ENCODE results near the gene AMZ2.
A peak's percentile ranks its signal among the peaks of the same experiment; 100 is the strongest.
"Not testable (repeated sequence)": the region's sequence is repeated elsewhere in the genome, so short reads cannot be mapped to it uniquely, and the experiment has no call there.

Gene AMZ2

GRCh38 chr17:68220186-68220585 lies 27.7 kb upstream of the AMZ2 start:
- DNase-seq (ENCODE audit: low read depth) = not testable (repeated sequence)

- not testable (repeated sequence) for DNase-seq (ENCODE audit: low read depth)
Measured at GRCh38 chr17:68220786-68221185, 27.1 kb upstream of the AMZ2 start.

GRCh38 chr17:68221786-68222185 lies 26.1 kb upstream of the AMZ2 start:
- DNase-seq (ENCODE audit: low read depth) = no peak

DNA sequence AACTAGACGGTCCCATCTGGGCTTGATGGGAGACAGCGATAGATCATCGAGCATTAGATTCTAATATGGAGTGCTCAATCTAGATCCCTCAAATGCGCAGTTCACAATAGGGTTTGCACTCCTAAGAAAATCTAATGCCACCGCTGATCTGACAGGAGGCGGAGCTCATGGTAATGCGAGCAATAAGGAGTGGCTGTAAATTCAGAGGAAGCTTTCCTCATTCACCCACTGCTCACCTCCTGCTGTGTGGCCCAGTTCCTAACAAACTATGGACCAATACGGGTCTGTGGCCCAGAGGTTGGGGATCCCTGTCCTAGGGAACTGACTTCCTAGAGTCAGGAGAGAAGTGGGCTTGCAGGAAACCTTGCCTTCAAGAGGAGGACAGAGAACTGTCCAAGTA lies 25.2 kb upstream of the AMZ2 start:
- DNase-seq (ENCODE audit: low read depth) = no peak

GRCh38 chr17:68225055-68225454 lies 22.8 kb upstream of the AMZ2 start:
- not testable (repeated sequence) for DNase-seq (ENCODE audit: low read depth)

DNA sequence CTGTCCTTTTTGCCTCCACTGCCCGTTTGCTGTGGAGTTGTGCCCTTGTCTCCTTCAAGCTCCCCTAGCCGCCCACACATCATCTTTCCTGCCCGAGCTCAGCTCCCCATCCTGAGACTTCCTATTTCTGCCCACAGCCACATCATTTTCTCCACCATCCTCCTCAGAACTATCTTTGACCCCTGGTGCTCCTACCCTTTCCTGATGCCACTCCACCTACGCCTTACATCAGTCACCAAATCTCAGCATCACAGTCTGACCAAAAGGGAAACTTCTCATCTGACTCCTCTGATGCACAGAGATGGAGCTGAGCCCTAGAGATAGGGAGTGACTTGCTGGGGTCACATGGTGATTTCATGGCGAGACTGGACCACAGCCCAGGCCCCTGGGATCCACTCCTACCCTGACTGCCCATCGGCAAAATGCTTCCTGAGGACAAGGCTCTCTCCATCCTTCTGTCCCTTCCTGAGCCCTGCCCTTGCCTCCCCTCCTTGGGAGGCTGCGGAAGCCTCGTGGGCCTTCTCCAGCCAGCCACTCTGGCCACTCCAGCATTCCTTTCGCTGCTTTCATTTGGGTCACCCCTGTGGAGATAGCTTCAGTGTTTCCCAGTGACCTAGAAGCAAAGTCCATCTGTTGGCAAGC lies 19.7 kb upstream of the AMZ2 start:
- not testable (repeated sequence) for DNase-seq (ENCODE audit: low read depth)

- DNase-seq (ENCODE audit: low read depth) = no peak
Measured at GRCh38 chr17:68228817-68229570, 18.8 kb upstream of the AMZ2 start.

GRCh38 chr17:68229619-68230018 lies 18.2 kb upstream of the AMZ2 start:
- DNase-seq (ENCODE audit: low read depth) = no peak

DNA sequence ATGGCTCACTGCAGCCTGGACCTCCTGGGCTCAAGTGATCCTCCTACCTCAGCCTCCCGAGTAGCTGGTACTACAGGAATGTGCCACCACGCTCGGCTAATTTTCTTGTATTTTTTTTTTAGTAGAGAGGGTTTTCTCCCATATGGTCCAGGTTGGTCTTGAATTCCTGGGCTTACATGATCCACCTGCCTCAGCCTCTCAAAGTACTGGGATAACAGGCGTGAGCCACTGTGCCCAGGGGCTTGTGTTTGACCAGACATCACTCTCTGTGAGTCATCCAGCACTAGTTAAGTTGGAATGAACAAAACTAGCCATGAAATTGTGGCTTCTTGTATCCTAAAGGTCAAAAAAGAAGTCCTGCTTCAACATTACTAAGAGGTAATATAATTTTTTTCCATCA lies 16.7 kb upstream of the AMZ2 start:
- DNase-seq (ENCODE audit: low read depth) = not testable (repeated sequence)

DNA sequence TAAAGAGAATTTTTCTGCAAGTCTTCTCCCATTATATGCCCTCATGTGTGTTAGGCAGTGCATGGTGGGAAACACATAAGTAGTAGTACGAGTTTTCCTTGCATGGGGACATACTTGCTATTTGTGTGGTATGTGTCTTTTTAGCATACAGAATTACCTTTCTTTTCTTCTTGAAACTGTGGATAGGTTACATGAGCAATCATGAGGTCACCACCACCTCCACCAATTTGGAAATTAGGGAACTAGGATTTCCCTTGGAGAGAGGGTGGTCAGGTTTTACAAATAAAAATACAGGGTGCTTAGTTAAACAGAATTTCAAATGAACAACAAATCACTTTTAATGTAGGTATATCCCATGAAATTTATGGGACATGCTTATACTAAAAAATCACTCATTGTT lies 16.3 kb upstream of the AMZ2 start:
- DNase-seq (ENCODE audit: low read depth) = no peak

DNA sequence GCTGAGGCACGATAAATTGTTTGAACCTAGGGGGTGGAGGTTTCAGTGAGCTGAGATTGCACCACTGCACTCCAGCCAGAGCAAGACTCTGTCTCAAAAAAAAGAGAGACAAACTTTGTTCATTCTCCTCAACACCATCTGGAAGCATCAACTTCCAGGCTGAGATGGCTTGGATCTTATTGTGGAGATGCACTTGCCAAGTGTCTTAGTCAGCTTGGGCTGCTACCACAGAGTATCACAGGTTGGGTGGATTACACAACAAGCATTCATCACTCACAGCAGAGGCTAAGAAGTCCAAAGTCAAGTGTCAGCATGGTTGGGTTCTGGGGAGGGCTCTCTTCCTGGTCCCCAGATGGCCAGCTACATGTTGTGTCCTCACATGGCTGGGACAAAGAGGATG lies 15.1 kb upstream of the AMZ2 start:
- not testable (repeated sequence) for DNase-seq (ENCODE audit: low read depth)

DNA sequence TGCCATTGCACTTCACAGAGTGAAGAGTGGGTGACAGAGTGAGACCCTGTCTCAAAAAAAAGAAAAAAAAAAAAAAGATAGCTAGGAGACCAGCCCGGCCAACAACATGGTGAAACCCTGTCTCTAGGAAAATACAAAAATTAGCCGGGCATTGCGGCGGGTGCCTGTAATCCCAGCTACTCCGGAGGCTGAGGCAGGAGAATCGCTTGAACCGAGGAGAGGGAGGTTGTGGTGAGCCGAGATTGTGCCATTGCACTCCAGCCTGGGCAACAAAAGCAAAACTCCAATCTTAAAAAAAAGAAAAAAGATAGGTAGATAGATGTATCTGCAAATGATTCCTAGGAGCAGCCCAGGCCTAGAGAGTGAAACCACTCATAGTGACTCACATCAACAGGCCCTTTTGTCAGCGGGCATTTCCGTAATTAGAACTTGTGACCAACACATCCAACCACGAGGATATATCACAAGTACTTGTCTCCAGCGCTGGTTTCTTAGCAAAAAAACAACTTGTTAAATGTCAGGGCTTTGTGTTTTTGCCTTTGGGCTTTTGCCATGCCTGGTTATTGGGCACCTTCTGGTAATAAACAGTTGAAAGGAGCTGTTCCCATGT lies 13.0 kb upstream of the AMZ2 start:
- DNase-seq (ENCODE audit: low read depth) = peak; percentile 78

- DNase-seq (ENCODE audit: low read depth) = not testable (repeated sequence)
Measured at GRCh38 chr17:68235336-68235791, 12.5 kb upstream of the AMZ2 start.

GRCh38 chr17:68237369-68238163 lies 10.3 kb upstream of the AMZ2 start:
- not testable (repeated sequence) for DNase-seq (ENCODE audit: low read depth)

GRCh38 chr17:68238164-68238870 lies 9.5 kb upstream of the AMZ2 start:
- DNase-seq (ENCODE audit: low read depth) = no peak

DNA sequence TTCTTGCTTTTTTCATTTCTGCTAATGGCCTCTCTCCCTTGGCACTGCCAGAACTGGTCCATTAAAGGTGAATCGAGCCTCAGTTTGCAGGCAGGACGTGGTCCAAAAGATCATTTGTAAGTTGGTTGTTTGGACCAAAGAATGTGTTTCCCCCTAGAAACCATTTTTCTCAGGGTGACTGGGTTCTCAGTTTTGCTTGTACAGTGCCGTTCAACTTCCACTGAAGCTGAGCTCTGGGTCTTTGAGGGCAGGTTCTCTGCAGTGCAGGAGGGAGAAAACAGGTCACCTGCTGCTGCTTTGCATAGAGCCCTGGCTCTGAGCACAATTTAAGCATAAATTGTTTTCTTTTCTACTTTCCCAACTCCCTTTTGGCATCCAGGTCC lies 9.0 kb upstream of the AMZ2 start:
- no peak for DNase-seq (ENCODE audit: low read depth)

- DNase-seq (ENCODE audit: low read depth) = no peak
Measured at GRCh38 chr17:68239632-68240366, 8.0 kb upstream of the AMZ2 start.

DNA sequence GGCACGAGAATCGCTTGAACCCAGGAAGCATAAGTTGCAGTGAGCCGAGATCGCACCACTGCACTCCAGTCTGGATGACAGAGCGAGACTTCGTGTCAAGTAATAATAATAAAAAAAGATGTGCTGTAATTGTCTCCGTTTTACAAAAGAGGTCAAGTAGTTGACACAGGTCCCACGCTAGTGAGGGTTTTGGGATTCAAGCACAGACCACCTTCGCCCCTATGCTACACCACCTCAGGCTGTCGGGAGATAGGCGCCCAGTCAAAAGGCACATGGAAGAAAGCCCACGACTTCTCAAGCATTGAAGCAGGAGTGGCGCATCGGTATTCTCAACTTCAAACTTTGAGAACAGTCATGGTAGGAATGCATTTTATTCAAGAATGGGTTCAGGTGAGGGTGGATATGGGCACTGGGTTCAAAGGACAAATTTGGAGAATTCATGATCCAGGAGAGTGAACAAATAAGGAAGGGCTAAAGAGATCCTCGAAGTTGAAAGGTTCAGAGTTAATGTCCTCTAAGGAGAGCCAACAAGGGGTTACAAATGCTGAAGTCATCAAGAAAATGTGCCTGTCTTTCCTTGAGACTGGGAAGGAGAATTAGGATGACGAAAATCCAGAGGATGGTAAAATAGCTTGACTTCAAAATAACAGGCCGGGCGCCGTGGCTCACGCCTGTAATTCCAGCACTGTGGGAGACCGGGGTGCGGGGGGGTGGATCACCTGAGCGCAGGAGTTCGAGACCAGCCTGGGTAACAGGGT lies 1.4 kb upstream of the AMZ2 start:
- DNase-seq (ENCODE audit: low read depth) = no peak

- DNase-seq (ENCODE audit: low read depth) = no peak
Measured at GRCh38 chr17:68248199-68248825, 469 bp downstream of the AMZ2 start.

- DNase-seq (ENCODE audit: low read depth) = no peak
Measured at GRCh38 chr17:68248891-68249290, 1.0 kb downstream of the AMZ2 start.
